H9 (cell line): ENCODE measurements around the gene MTFR2. TPM values are rescaled to one million over a fixed set of nuclear protein-coding genes. Genes with fewer than 3 reads are reported as not detected.

ENCODE experiments used
- DNase-seq: peaks from one replicate; pipeline ENCODE4 v3.0.0-alpha.2; 2017
- H2AFZ ChIP-seq: one replicate; pipeline ENCODE4 v1.6.1; 2013; ENCODE audit warnings: mild to moderate bottlenecking, low read length, control low read depth, moderate library complexity
- H2AK5ac ChIP-seq: 2 replicates; pipeline ENCODE4 v1.6.1; 2013; ENCODE audit warnings: low read length, control low read depth, mixed read lengths; ENCODE audit not compliant: insufficient read length
- H2BK120ac ChIP-seq: one replicate; pipeline ENCODE4 v1.6.1; 2013; ENCODE audit warnings: low read depth, mild to moderate bottlenecking, low read length, control low read depth, inconsistent platforms; ENCODE audit not compliant: poor library complexity, severe bottlenecking
- H2BK12ac ChIP-seq: 2 replicates; pipeline ENCODE4 v1.6.1; 2013; ENCODE audit warnings: low read length, control low read depth, mixed read lengths, low read depth; ENCODE audit not compliant: insufficient read length
- H2BK15ac ChIP-seq: 2 replicates; pipeline ENCODE4 v1.6.1; 2013; ENCODE audit warnings: low read depth, low read length, control low read depth
- H2BK20ac ChIP-seq: one replicate; pipeline ENCODE4 v1.6.1; 2013; ENCODE audit warnings: low read depth, mild to moderate bottlenecking, low read length, control low read depth, inconsistent platforms; ENCODE audit not compliant: poor library complexity, severe bottlenecking
- H2BK5ac ChIP-seq: 2 replicates; pipeline ENCODE4 v1.6.1; 2013; ENCODE audit warnings: low read length, control low read depth, mixed read lengths; ENCODE audit not compliant: insufficient read length
- H3K14ac ChIP-seq: 2 replicates; pipeline ENCODE4 v1.6.1; 2013; ENCODE audit warnings: low read length, control low read depth; ENCODE audit not compliant: insufficient read depth
- H3K18ac ChIP-seq: 2 replicates; pipeline ENCODE4 v1.6.1; 2013; ENCODE audit warnings: low read depth, mild to moderate bottlenecking, mixed read lengths, low read length, control low read depth; ENCODE audit not compliant: insufficient read length
- H3K23ac ChIP-seq: 2 replicates; pipeline ENCODE4 v1.6.1; 2013; ENCODE audit warnings: low read length, control low read depth, mixed read lengths, low read depth; ENCODE audit not compliant: insufficient read length
- H3K23me2 ChIP-seq: 2 replicates; pipeline ENCODE4 v1.6.1; 2013; ENCODE audit warnings: low read depth, mild to moderate bottlenecking, mixed read lengths, low read length, control low read depth; ENCODE audit not compliant: insufficient read length, poor library complexity, severe bottlenecking
- H3K27ac ChIP-seq: 2 replicates; pipeline ENCODE4 v1.5.1; 2013; ENCODE audit warnings: low read length, control low read depth, mixed read lengths, low read depth; ENCODE audit not compliant: insufficient read length
- H3K27me3 ChIP-seq: 2 replicates; pipeline ENCODE4 v1.6.1; 2013; ENCODE audit warnings: low read length, control low read depth, inconsistent platforms; ENCODE audit not compliant: insufficient read depth
- H3K4ac ChIP-seq: 2 replicates; pipeline ENCODE4 v1.6.1; 2013; ENCODE audit warnings: low read depth, mild to moderate bottlenecking, control low read depth, inconsistent platforms, low read length, moderate library complexity
- H3K4me1 ChIP-seq: 2 replicates; pipeline ENCODE4 v1.6.1; 2013; ENCODE audit warnings: low read length, control low read depth, inconsistent platforms; ENCODE audit not compliant: insufficient read depth
- H3K4me2 ChIP-seq: 2 replicates; pipeline ENCODE4 v1.6.1; 2013; ENCODE audit warnings: low read length, control low read depth, mixed read lengths; ENCODE audit not compliant: insufficient read length, insufficient read depth
- H3K56ac ChIP-seq: 2 replicates; pipeline ENCODE4 v1.6.1; 2013; ENCODE audit warnings: low read depth, mild to moderate bottlenecking, mixed read lengths, low read length, control low read depth; ENCODE audit not compliant: insufficient read length
- H3K79me1 ChIP-seq: 2 replicates; pipeline ENCODE4 v1.6.1; 2013; ENCODE audit warnings: low read depth, mild to moderate bottlenecking, moderate library complexity, low read length, control low read depth, inconsistent platforms; ENCODE audit not compliant: insufficient read depth, poor library complexity, severe bottlenecking
- H3K79me2 ChIP-seq: 2 replicates; pipeline ENCODE4 v1.6.1; 2013; ENCODE audit warnings: low read length, control low read depth, inconsistent platforms; ENCODE audit not compliant: insufficient read depth
- H3K9ac ChIP-seq: 2 replicates; pipeline ENCODE4 v1.6.1; 2013; ENCODE audit warnings: low read length, control low read depth, mixed read lengths; ENCODE audit not compliant: insufficient read length; ENCODE audit errors: extremely low read depth
- H3K9me3 ChIP-seq: one replicate; pipeline ENCODE4 v1.6.1; 2013; ENCODE audit warnings: low read depth, low read length, inconsistent platforms; ENCODE audit not compliant: control insufficient read depth
- H3T11ph ChIP-seq: one replicate; pipeline ENCODE4 v1.6.1; 2013; ENCODE audit warnings: mild to moderate bottlenecking, low read length, control low read depth, inconsistent platforms
- H4K20me1 ChIP-seq: one replicate; pipeline ENCODE4 v1.6.1; 2013; ENCODE audit not compliant: control insufficient read depth, insufficient read length, insufficient read depth
- H4K5ac ChIP-seq: 2 replicates; pipeline ENCODE4 v1.6.1; 2013; ENCODE audit warnings: low read depth, mild to moderate bottlenecking, mixed read lengths, low read length, control low read depth; ENCODE audit not compliant: insufficient read length
- H4K8ac ChIP-seq: replicated peaks from 2 replicates; pipeline ENCODE4 v1.6.1; 2013; ENCODE audit warnings: low read length, control low read depth, mixed read lengths, low read depth; ENCODE audit not compliant: insufficient read length
- H4K91ac ChIP-seq: 2 replicates; pipeline ENCODE4 v1.6.1; 2013; ENCODE audit warnings: low read depth, mild to moderate bottlenecking, moderate library complexity, mixed read lengths, low read length, control low read depth; ENCODE audit not compliant: insufficient read length
- H3K27ac Mint-ChIP-seq, 3 experiments: 2 replicates in 2 of 3; 3 replicates in 1 of 3; pipeline ENCODE4 v1.8.0; 2020 to 2021; ENCODE audit warnings: mixed read lengths in 3 of 3, mild to moderate bottlenecking in 1 of 3, moderate library complexity in 1 of 3
- H3K27me3 Mint-ChIP-seq: 2 replicates; pipeline ENCODE4 v1.8.0; 2021; ENCODE audit warnings: low read depth, mild to moderate bottlenecking, moderate library complexity, mixed read lengths
- H3K36me3 Mint-ChIP-seq, 3 experiments: 2 replicates in 2 of 3; 3 replicates in 1 of 3; pipeline ENCODE4 v1.8.0; 2020 to 2021; ENCODE audit warnings: low read depth in 3 of 3, mixed read lengths in 3 of 3; ENCODE audit not compliant: insufficient read depth in 1 of 3
- H3K4me1 Mint-ChIP-seq, 2 experiments: 2 replicates each; pipeline ENCODE4 v1.8.0; 2020; ENCODE audit warnings: mixed read lengths in 2 of 2
- H3K4me3 Mint-ChIP-seq, 2 experiments: 2 replicates in 1 of 2; 3 replicates in 1 of 2; pipeline ENCODE4 v1.8.0; 2020 to 2021; ENCODE audit warnings: mild to moderate bottlenecking in 2 of 2, mixed read lengths in 2 of 2, moderate library complexity in 1 of 2
- H3K9me3 Mint-ChIP-seq, 2 experiments: 2 replicates in 1 of 2; 3 replicates in 1 of 2; pipeline ENCODE4 v1.8.0; 2020; ENCODE audit warnings: mild to moderate bottlenecking in 2 of 2, mixed read lengths in 2 of 2, moderate library complexity in 1 of 2
- CTCF ChIP-seq: fragments of 200-600 bp; sonication (generic); conservative IDR thresholded peaks from 3 replicates; pipeline ENCODE4 v1.8.0; 2021; ENCODE audit warnings: antibody characterized with exemption, mild to moderate bottlenecking
- total RNA-seq: library from RNA; stranded (reverse); gene quantifications from 2 replicates; pipeline ENCODE4 v1.2.1, GENCODE V29; 2021

The MTFR2 gene
- total RNA-seq, 1 experiment from 2014 or later = 11.8 TPM

GRCh38 chr6:136213853-136214252 is 36.3 kb downstream of the MTFR2 start:
- H2AFZ ChIP-seq = no peak overlapping the region
- H4K91ac ChIP-seq = no peak overlapping the region
- DNase-seq = no peak
- H3K27ac ChIP-seq = no peak overlapping the region
- Mint-ChIP-seq H3K27me3 (no peaks in the 10 kb centered on the region), H3K9me3 (no peaks in the 10 kb centered on the region), H3K27ac (peak overlapping the region in 1 of 3 experiments; percentile 72; a peak in 1 of 7 replicates), H3K4me1 (peaks cover 0 to 3% of the 10 kb centered on the region in 2 experiments; a peak in 2 of 4 replicates), H3K4me3 (no peak overlapping the region), H3K36me3 (no peaks in the 10 kb centered on the region)
- no peaks in the 10 kb centered on the region for H3K23me2 ChIP-seq
- H3K14ac ChIP-seq = no peak overlapping the region
- H3K27me3 ChIP-seq = no peaks in the 10 kb centered on the region
- no peak overlapping the region for H2BK20ac ChIP-seq
- H3K4me2 ChIP-seq = no peak overlapping the region
- no peak overlapping the region for H2AK5ac ChIP-seq
- no peaks in the 10 kb centered on the region for H3K79me1 ChIP-seq
- H2BK12ac ChIP-seq = no peak overlapping the region
- no peaks in the 10 kb centered on the region for H3K4me1 ChIP-seq
- no peak overlapping the region for H3K23ac ChIP-seq
- H3K79me2 ChIP-seq = no peaks in the 10 kb centered on the region
- H2BK5ac ChIP-seq = no peak overlapping the region
- no peak overlapping the region for H3K4ac ChIP-seq
- H2BK15ac ChIP-seq = no peak overlapping the region
- no peak overlapping the region for H3T11ph ChIP-seq
- no peaks in the 10 kb centered on the region for H3K9me3 ChIP-seq
- H4K5ac ChIP-seq = no peak overlapping the region
- no peak overlapping the region for H2BK120ac ChIP-seq
- no peak overlapping the region for H3K9ac ChIP-seq
- no peak overlapping the region for H3K56ac ChIP-seq
- TF ChIP-seq CTCF = no peak
- H4K20me1 ChIP-seq = no peaks in the 10 kb centered on the region
- no peak overlapping the region for H3K18ac ChIP-seq
- no peak overlapping the region for H4K8ac ChIP-seq
